ENCODE measurements around the gene TBPL2. TPM values are rescaled to one million over a fixed set of nuclear protein-coding genes. Genes with fewer than 3 reads are reported as not detected.
A peak's percentile ranks its signal among the peaks of the same experiment; 100 is the strongest.
"Not testable (repeated sequence)": the region's sequence is repeated elsewhere in the genome, so short reads cannot be mapped to it uniquely, and the experiment has no call there.

Gene TBPL2
- total and polyA plus RNA-seq, 10 donors, result not detected

- Histone ChIP-seq H3K4me1 (peaks cover 0 to 13% (median 8%) of the 10 kb centered on the region in 6 donors), H3K4me3 (no peak overlapping the region), H3K27ac (no peak overlapping the region), H3K9me3 (no peaks in the 10 kb centered on the region), H3K27me3 (replicated peaks in 1 of 7) (no peaks in the 10 kb centered on the region), H3K36me3 (no peaks in the 10 kb centered on the region)
- 45 to 68% (median 55%) methylated on average over 9 of the region's 9 CpGs for whole genome bisulfite sequencing, 5 donors
- intact Hi-C loops (cut with DNase I; ENCODE audit: low total_unique reads), result no loop called here
- DNase-seq, result no peak
- TF ChIP-seq, protein P1, sequence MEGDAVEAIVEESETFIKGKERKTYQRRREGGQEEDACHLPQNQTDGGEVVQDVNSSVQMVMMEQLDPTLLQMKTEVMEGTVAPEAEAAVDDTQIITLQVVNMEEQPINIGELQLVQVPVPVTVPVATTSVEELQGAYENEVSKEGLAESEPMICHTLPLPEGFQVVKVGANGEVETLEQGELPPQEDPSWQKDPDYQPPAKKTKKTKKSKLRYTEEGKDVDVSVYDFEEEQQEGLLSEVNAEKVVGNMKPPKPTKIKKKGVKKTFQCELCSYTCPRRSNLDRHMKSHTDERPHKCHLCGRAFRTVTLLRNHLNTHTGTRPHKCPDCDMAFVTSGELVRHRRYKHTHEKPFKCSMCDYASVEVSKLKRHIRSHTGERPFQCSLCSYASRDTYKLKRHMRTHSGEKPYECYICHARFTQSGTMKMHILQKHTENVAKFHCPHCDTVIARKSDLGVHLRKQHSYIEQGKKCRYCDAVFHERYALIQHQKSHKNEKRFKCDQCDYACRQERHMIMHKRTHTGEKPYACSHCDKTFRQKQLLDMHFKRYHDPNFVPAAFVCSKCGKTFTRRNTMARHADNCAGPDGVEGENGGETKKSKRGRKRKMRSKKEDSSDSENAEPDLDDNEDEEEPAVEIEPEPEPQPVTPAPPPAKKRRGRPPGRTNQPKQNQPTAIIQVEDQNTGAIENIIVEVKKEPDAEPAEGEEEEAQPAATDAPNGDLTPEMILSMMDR (IDR thresholded peaks at IDR 0.05 in 8 of 11, conservative IDR thresholded peaks at IDR 0.05 in 3 of 11), result no peak
- TF ChIP-seq POLR2A (IDR thresholded peaks at IDR 0.05) (no peak), POLR2AphosphoS5 (IDR thresholded peaks at IDR 0.05) (no peak)
Measured at GRCh38 chr14:55458800-55459515, 18.5 kb upstream of the TBPL2 start.

DNA sequence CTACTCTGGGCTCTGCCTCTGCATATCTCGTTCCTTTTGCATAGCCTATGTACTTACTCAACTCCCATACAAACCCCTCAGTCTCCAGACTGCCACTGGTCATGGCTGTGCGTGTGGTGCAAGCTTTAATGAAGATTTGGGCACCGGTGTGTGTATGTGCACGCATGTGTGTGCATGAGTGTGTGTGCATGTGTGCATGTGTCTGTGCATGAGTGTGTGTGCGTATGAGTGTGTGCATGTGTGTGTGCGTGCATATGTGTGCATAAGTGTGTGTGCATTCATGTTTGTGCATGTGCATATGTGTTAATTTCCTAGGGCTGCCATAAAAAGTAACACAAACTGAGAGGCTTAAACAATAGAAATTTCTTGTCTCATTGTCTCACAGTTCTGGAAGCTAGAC lies 17.1 kb upstream of the TBPL2 start:
- 85 to 95% (median 92%) methylated on average over 6 of the region's 6 CpGs for WGBS, 5 donors
- H3K4me3 ChIP-seq, result no peak overlapping the region
- no peaks in the 10 kb centered on the region for H3K27me3 ChIP-seq (replicated peaks in 1 of 7)
- TF ChIP-seq POLR2A (IDR thresholded peaks at IDR 0.05) (no peak), POLR2AphosphoS5 (IDR thresholded peaks at IDR 0.05) (no peak)
- TF ChIP-seq, protein P1 (IDR thresholded peaks at IDR 0.05 in 8 of 11, conservative IDR thresholded peaks at IDR 0.05 in 3 of 11), result no peak
- H3K9me3 ChIP-seq, result no peaks in the 10 kb centered on the region
- H3K4me1 ChIP-seq, result peaks cover 0 to 19% (median 10%) of the 10 kb centered on the region in 6 donors
- no peak overlapping the region for H3K27ac ChIP-seq
- intact Hi-C loops (cut with DNase I; ENCODE audit: low total_unique reads), result no loop called here
- H3K36me3 ChIP-seq, result no peaks in the 10 kb centered on the region
- no peak for DNase-seq

- peaks cover 0 to 24% (median 14%) of the 10 kb centered on the region in 6 donors for H3K4me1 ChIP-seq
- DNase-seq; H3K36me3 ChIP-seq; H3K27me3 ChIP-seq (replicated peaks in 1 of 7); intact Hi-C loops (cut with DNase I; ENCODE audit: low total_unique reads); H3K4me3 ChIP-seq; H3K27ac ChIP-seq; H3K9me3 ChIP-seq: not testable (repeated sequence)
- WGBS, 5 donors, result 88 to 100% (median 96%) methylated on average over 2 to 27 of the region's 34 CpGs
Measured at GRCh38 chr14:55456411-55456810, 16.0 kb upstream of the TBPL2 start.

GRCh38 chr14:55454264-55455002 lies 14.0 kb upstream of the TBPL2 start:
- H3K27ac ChIP-seq, result peak overlapping the region in 1 of 8 donors; percentile 27
- H3K4me3 ChIP-seq, result no peak overlapping the region
- H3K9me3 ChIP-seq, result no peaks in the 10 kb centered on the region
- H3K27me3 ChIP-seq (replicated peaks in 1 of 7), result no peaks in the 10 kb centered on the region
- peak in 1 of 3 donors; percentile 67 for TF ChIP-seq POLR2AphosphoS5 (IDR thresholded peaks at IDR 0.05)
- TF ChIP-seq, protein P1 (IDR thresholded peaks at IDR 0.05 in 8 of 11, conservative IDR thresholded peaks at IDR 0.05 in 3 of 11), result no peak
- intact Hi-C loops (cut with DNase I; ENCODE audit: low total_unique reads), result no loop called here
- no peaks in the 10 kb centered on the region for H3K36me3 ChIP-seq
- WGBS, 5 donors, result 34 to 46% (median 43%) methylated on average over 13 of the region's 13 CpGs
- DNase-seq, result no peak
- peaks cover 0 to 29% (median 19%) of the 10 kb centered on the region in 6 donors for H3K4me1 ChIP-seq

All from spleen (tissue), 11 donors.